GM23248 (cell line): ENCODE results near the gene ETF1. TPM values are rescaled to one million over a fixed set of nuclear protein-coding genes. Genes with fewer than 3 reads are reported as not detected.

Source experiments
- DNase-seq: peaks from one replicate; pipeline ENCODE4 v3.0.0-alpha.2; 2015
- H2AFZ ChIP-seq: fragments of 200-600 bp; sonication (generic); 2 replicates; pipeline ENCODE4 v1.6.1; 2016; ENCODE audit warnings: antibody characterized with exemption
- H3F3A ChIP-seq: fragments of 200-600 bp; sonication (generic); 2 replicates; pipeline ENCODE4 v1.6.1; 2016; ENCODE audit warnings: mild to moderate bottlenecking, antibody characterized with exemption, mixed run types; ENCODE audit not compliant: insufficient read depth
- H3K27ac ChIP-seq: fragments of 200-600 bp; sonication (generic); 2 replicates; pipeline ENCODE4 v1.5.1; 2016; ENCODE audit warnings: mild to moderate bottlenecking
- H3K27me3 ChIP-seq: fragments of 200-600 bp; sonication (generic); replicated peaks from 2 replicates; pipeline ENCODE4 v1.6.1; 2016; ENCODE audit warnings: mild to moderate bottlenecking; ENCODE audit not compliant: insufficient read depth
- H3K36me3 ChIP-seq: fragments of 200-600 bp; sonication (generic); 2 replicates; pipeline ENCODE4 v1.6.1; 2016; ENCODE audit warnings: low read depth, mild to moderate bottlenecking
- H3K4me1 ChIP-seq: fragments of 200-600 bp; sonication (generic); 2 replicates; pipeline ENCODE4 v1.6.1; 2016; ENCODE audit warnings: mild to moderate bottlenecking; ENCODE audit not compliant: insufficient read depth
- H3K4me2 ChIP-seq: fragments of 200-600 bp; sonication (generic); one replicate; pipeline ENCODE4 v1.6.1; 2016; ENCODE audit warnings: mild to moderate bottlenecking; ENCODE audit not compliant: unreplicated experiment
- H3K4me3 ChIP-seq: fragments of 200-600 bp; sonication (generic); 2 replicates; pipeline ENCODE4 v1.5.1; 2016; ENCODE audit warnings: mild to moderate bottlenecking
- H3K79me2 ChIP-seq: fragments of 200-600 bp; sonication (generic); 2 replicates; pipeline ENCODE4 v1.6.1; 2016; ENCODE audit warnings: mild to moderate bottlenecking; ENCODE audit not compliant: insufficient read depth
- H3K9ac ChIP-seq: fragments of 200-600 bp; sonication (generic); 2 replicates; pipeline ENCODE4 v1.6.1; 2016; ENCODE audit warnings: mild to moderate bottlenecking
- H3K9me2 ChIP-seq: fragments of 200-600 bp; sonication (generic); 2 replicates; pipeline ENCODE4 v1.6.1; 2016; ENCODE audit warnings: mixed run types, mild to moderate bottlenecking, moderate library complexity; ENCODE audit not compliant: insufficient read depth
- H3K9me3 ChIP-seq: fragments of 200-600 bp; sonication (generic); one replicate; pipeline ENCODE4 v1.6.1; 2017; ENCODE audit warnings: low read depth
- H4K20me1 ChIP-seq: fragments of 200-600 bp; sonication (generic); 2 replicates; pipeline ENCODE4 v1.6.0; 2016; ENCODE audit not compliant: insufficient read depth
- EZH2 ChIP-seq: fragments of 200-600 bp; sonication (generic); IDR thresholded peaks from 2 replicates; pipeline ENCODE4 v1.6.1; 2018; ENCODE audit warnings: antibody characterized with exemption, mild to moderate bottlenecking; ENCODE audit not compliant: insufficient read depth, poor library complexity, severe bottlenecking
- EZH2phosphoT487 ChIP-seq: fragments of 200-600 bp; sonication (generic); IDR thresholded peaks from 2 replicates; pipeline ENCODE4 v1.6.1; 2018; ENCODE audit warnings: antibody characterized with exemption, moderate library complexity, mild to moderate bottlenecking, low read depth; ENCODE audit not compliant: insufficient read depth
- WGBS, 2 experiments: methylation state at CpG; one replicate each; pipeline ENCODE4 v1.1.6; 2015 to 2017; ENCODE audit warnings: low lambda C conversion rate in 2 of 2, low coverage in 1 of 2; ENCODE audit errors: missing lambda C conversion rate in 2 of 2; 5-methylcytosine and 5-hydroxymethylcytosine counted together
- in situ Hi-C: fragments of 300-500 bp; cut with MboI; formaldehyde crosslinking; loops from 2 replicates; pipeline ENCODE4 v1.15.0; 2020
- polyA plus RNA-seq: library from polyadenylated mRNA; unstranded; fragments of >200 nt; fragmentation: Nextera tagmentation; extraction: Ambion mirVana; gene quantifications from 2 replicates; pipeline ENCODE4 v1.2.1, GENCODE V29; 2016
- total RNA-seq: library from RNA; depleted of rRNA; stranded (reverse); fragments of >200 nt; shearing (Covaris generic); gene quantifications from 2 replicates; pipeline ENCODE4 v1.2.3, GENCODE V29; 2014

ETF1 gene
- total and polyA plus RNA-seq, 2 experiments from 2014 or later = 74.1 to 124 TPM

- H3F3A ChIP-seq = peaks cover 51% of the 10 kb centered on the region
- no peaks in the 10 kb centered on the region for H3K27me3 ChIP-seq
- no peaks in the 10 kb centered on the region for H3K9me2 ChIP-seq
- 59% methylated on average over 3 of the region's 3 CpGs for WGBS, 2 experiments
- peaks cover 20% of the 10 kb centered on the region for H4K20me1 ChIP-seq
- no peak overlapping the region for H3K4me2 ChIP-seq
- in situ Hi-C loops = no loop called here
- no peak overlapping the region for H2AFZ ChIP-seq
- H3K36me3 ChIP-seq = peaks cover 22% of the 10 kb centered on the region; the same call in 1 of the 2 replicates
- TF ChIP-seq EZH2 (no peak), EZH2phosphoT487 (no peak)
- peaks cover 21% of the 10 kb centered on the region for H3K4me1 ChIP-seq
- H3K9ac ChIP-seq = no peak overlapping the region
- peak; percentile 43 for DNase-seq
- no peaks in the 10 kb centered on the region for H3K9me3 ChIP-seq
- H3K27ac ChIP-seq = peak overlapping the region; percentile 9
- peaks cover 37% of the 10 kb centered on the region for H3K79me2 ChIP-seq
- H3K4me3 ChIP-seq = no peak overlapping the region
Measured at GRCh38 chr5:138470322-138471051, 72.5 kb downstream of the ETF1 start.

- H4K20me1 ChIP-seq = peaks cover 20% of the 10 kb centered on the region
- H3K27ac ChIP-seq = peak overlapping the region; percentile 9
Measured at GRCh38 chr5:138469540-138470321, 73.3 kb downstream of the ETF1 start.

GRCh38 chr5:138468966-138469539 lies 74.0 kb downstream of the ETF1 start:
- no peak for TF ChIP-seq EZH2phosphoT487
- TF ChIP-seq EZH2 = no peak

More at GRCh38 chr5:138469540-138470321, 73.3 kb downstream of the ETF1 start:
- Histone ChIP-seq H3K27me3 (no peaks in the 10 kb centered on the region), H3K4me1 (peaks cover 21% of the 10 kb centered on the region), H2AFZ (no peak overlapping the region), H3K9ac (no peak overlapping the region), H3F3A (peaks cover 51% of the 10 kb centered on the region), H3K9me2 (no peaks in the 10 kb centered on the region), H3K4me3 (0 out of 2 replicates have a peak overlapping the region, but pooled peaks have one; percentile 85), H3K79me2 (peaks cover 37% of the 10 kb centered on the region), H3K4me2 (no peak overlapping the region), H3K9me3 (no peaks in the 10 kb centered on the region), H3K36me3 (peaks cover 22% of the 10 kb centered on the region; the same call in 1 of the 2 replicates)
- in situ Hi-C loops = no loop called here
- TF ChIP-seq EZH2phosphoT487 = no peak
- no peak for TF ChIP-seq EZH2
- peak; percentile 59 for DNase-seq
- 15 to 23% methylated on average over 8 of the region's 8 CpGs for WGBS, 2 experiments

GRCh38 chr5:138468133-138468965 lies 74.7 kb downstream of the ETF1 start:
- peaks cover 24% of the 10 kb centered on the region for H3K4me1 ChIP-seq
- H3F3A ChIP-seq = peaks cover 51% of the 10 kb centered on the region
- H3K9me3 ChIP-seq = no peaks in the 10 kb centered on the region
- peaks cover 22% of the 10 kb centered on the region; the same call in 1 of the 2 replicates for H3K36me3 ChIP-seq
- TF ChIP-seq EZH2phosphoT487 (no peak), EZH2 (no peak)
- peaks cover 20% of the 10 kb centered on the region for H4K20me1 ChIP-seq
- H3K4me3 ChIP-seq = peak overlapping the region; percentile 85
- peak overlapping the region; percentile 81 for H3K4me2 ChIP-seq
- H3K79me2 ChIP-seq = peaks cover 37% of the 10 kb centered on the region
- H2AFZ ChIP-seq = no peak overlapping the region
- peak; percentile 31 for DNase-seq
- H3K27me3 ChIP-seq = no peaks in the 10 kb centered on the region
- 85 to 91% methylated on average over 7 of the region's 7 CpGs for WGBS, 2 experiments
- no peaks in the 10 kb centered on the region for H3K9me2 ChIP-seq
- H3K27ac ChIP-seq = no peak overlapping the region
- peak overlapping the region; percentile 90 for H3K9ac ChIP-seq
- in situ Hi-C loops = no loop called here

More at GRCh38 chr5:138468966-138469539, 74.0 kb downstream of the ETF1 start:
- Histone ChIP-seq H3K9me2 (no peaks in the 10 kb centered on the region), H3K79me2 (peaks cover 37% of the 10 kb centered on the region), H3K27ac (peak overlapping the region; percentile 9), H3F3A (peaks cover 51% of the 10 kb centered on the region), H3K4me1 (peaks cover 21% of the 10 kb centered on the region), H2AFZ (no peak overlapping the region), H3K9me3 (no peaks in the 10 kb centered on the region), H3K27me3 (no peaks in the 10 kb centered on the region), H3K9ac (peak overlapping the region; percentile 90), H3K36me3 (peaks cover 22% of the 10 kb centered on the region; the same call in 1 of the 2 replicates), H4K20me1 (peaks cover 20% of the 10 kb centered on the region), H3K4me3 (peak overlapping the region; percentile 85), H3K4me2 (peak overlapping the region; percentile 81)
- WGBS, 2 experiments = 81 to 85% methylated on average over 8 of the region's 8 CpGs
- in situ Hi-C loops = no loop called here
- DNase-seq = peak; percentile 31
